Measurements from ENCODE around the gene SLAIN2.
"Not testable (repeated sequence)": the region's sequence is repeated elsewhere in the genome, so short reads cannot be mapped to it uniquely, and the experiment has no call there.

Gene SLAIN2

DNA sequence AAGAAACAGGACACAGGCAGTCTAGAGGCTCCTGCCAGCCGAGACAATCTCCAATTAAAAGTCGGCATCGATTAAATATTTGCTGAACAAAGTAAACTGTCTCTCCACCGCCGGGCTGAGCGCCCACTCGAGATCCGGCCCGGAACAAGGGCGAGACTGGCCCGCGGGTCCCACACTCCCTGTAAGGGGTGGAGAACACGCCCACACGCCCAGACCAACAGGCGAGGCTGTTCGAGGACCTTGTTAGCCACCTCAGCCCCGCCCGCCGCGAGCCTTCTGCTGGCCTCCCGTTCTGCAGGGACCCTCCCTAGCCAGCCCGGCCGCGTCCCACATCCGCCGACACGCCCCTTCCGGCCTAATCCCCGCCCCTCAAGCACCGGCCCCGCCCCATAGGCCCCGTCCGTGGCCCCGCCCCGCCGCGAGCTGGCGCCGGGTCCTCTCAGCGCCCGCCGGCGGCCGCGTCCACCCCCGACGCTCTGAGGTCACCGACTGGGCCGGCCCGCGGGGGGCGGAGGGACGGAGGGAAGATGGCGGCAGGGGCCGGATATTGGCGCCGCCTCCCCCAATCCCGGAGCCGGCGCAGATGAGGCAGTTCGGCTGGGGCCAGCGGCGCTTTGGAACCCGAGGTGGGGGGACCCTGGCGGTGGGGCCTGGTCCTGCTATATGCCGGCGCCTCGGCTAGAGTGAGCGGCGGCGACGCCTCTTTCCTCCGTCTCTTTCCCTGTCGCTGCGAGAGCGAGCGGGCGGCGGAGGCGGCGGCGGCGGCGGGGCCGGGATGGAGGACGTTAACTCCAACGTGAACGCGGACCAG, at the start of gene SLAIN2:
SLAIN2 (plus strand) TSS at position 565 of the 811 bp plus-strand sequence; CDS start at position 776, 211 bp downstream.
- DNase-seq (ENCODE audit: low read depth) = peak; percentile 97

DNA sequence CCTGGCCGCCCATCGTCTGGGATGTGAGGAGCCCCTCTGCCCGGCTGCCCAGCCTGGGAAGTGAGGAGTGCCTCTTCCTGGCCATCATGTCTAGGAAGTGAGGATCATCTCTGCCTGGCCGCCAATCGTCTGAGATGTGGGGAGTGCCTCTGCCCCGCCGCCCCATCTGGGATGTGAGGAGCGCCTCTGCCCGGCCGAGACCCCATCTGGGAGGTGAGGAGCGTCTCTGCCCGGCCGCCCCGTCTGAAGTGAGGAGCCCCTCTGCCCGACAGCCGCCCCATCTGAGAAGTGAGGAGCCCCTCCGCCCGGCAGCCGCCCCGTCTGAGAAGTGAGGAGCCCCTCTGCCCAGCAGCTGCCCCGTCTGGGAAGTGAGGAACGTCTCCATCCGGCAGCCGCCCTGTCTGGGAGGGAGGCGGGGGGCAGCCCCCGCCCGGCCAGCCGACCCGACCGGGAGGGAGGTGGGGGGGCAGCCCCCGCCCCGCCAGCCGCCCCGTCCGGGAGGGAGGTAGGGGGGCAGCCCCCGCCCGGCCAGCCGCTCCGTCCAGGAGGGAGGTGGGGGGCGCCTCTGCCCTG, 49.0 kb upstream of the SLAIN2 start:
- DNase-seq (ENCODE audit: low read depth) = not testable (repeated sequence)

DNA sequence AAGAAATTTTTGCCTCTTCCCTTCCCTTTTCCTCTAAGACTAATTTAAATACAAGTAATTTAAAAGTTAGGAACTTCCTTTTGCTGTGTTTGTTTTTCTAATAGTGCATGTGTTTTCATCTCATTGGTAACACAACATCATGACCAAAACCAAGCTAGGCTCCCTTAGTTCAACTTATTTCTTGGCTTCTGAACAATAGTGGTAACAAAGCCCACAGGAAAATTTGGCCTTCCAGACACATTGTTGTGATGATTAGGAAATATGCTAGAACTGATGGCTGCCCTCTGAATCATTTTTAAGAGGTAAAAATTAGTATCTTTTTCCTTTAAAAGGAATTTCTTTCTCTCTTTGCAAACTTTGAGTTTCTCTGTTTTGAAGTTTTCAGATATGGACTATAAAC, 46.2 kb upstream of the SLAIN2 start:
- no peak for DNase-seq (ENCODE audit: low read depth)

GRCh38 chr4:48296365-48296764, 45.0 kb upstream of the SLAIN2 start:
- no peak for DNase-seq (ENCODE audit: low read depth)

- no peak for DNase-seq (ENCODE audit: low read depth)
Observed at GRCh38 chr4:48297256-48297846, 44.0 kb upstream of the SLAIN2 start.

GRCh38 chr4:48299560-48299959, 41.8 kb upstream of the SLAIN2 start:
- no peak for DNase-seq (ENCODE audit: low read depth)

DNA sequence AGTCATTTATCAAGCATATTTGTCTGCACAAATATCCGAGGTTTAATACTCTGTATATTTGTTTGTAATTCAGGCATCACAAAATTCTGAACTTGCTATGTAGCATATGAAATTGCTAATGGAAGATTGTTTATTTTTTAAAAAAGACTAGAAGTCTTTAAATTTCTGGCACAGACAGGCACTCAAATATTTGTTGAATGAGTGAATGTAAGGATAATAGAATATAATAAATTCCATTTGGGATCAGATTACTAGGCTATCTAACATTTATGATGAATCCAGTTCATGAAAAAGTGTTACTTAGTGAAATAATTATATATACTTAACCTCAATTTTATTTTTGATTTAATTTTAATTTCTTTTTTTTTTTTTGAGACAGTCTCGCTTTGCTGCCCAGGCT, 41.3 kb upstream of the SLAIN2 start:
- DNase-seq (ENCODE audit: low read depth) = no peak

- DNase-seq (ENCODE audit: low read depth) = no peak
Observed at GRCh38 chr4:48305508-48305907, 35.8 kb upstream of the SLAIN2 start.

- DNase-seq (ENCODE audit: low read depth) = no peak
Observed at GRCh38 chr4:48307528-48307927, 33.8 kb upstream of the SLAIN2 start.

DNA sequence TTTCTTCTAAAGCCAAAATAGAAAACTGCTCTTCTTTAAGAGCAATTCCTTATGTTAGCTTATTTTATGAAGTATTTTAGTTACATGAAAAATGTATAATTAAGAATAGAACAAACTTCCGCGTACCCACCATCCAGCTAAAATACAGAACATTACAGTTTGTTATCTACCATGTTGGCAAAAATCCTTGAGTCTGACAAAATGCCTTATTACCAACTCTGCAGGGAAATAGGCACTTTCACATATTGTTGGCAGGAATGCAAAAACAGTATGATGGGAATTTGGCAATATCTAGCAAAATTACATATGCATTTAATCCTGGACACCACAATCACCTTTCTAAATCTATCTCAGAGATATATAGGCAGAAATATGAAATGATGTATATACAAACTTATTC, 32.4 kb upstream of the SLAIN2 start:
- DNase-seq (ENCODE audit: low read depth) = no peak

- DNase-seq (ENCODE audit: low read depth) = no peak
Observed at GRCh38 chr4:48311896-48312295, 29.4 kb upstream of the SLAIN2 start.

DNA sequence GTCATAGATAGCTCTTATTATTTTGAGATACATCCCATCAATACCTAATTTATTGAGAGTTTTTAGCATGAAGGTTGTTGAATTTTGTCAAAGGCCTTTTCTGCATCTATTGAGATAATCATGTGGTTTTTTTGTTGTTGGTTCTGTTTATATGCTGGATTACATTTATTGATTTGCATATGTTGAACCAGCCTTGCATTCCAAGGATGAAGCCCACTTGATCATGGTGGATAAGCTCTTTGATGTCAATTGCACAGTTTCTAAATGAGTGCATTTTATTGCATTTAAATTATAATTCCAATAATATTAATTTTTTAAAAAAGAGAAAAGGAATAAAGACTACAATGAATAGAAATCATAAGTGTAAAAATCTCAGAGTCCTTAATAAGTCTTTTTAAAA, 26.6 kb upstream of the SLAIN2 start:
- not testable (repeated sequence) for DNase-seq (ENCODE audit: low read depth)

- no peak for DNase-seq (ENCODE audit: low read depth)
Observed at GRCh38 chr4:48315728-48316630, 25.4 kb upstream of the SLAIN2 start.

GRCh38 chr4:48321312-48321711, 20.0 kb upstream of the SLAIN2 start:
- DNase-seq (ENCODE audit: low read depth) = no peak

GRCh38 chr4:48322063-48322462, 19.3 kb upstream of the SLAIN2 start:
- DNase-seq (ENCODE audit: low read depth) = no peak

DNA sequence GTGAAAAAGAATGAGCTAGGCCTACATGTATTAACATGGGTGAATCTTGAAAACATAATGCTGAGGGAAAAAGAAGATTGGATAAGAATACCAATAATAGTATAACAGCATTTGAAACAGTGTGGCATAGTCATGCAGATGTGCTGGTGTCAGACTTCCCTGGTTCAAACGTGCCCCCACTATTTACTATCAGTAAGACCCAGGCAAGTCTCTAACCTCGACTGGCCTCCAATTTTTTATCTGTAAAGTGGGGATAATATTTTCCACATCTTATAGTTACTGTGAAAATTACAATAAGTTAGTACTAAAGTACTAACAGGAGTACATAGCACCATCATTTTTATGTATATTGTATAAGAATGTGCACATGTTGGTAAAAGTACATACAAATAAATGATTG, 17.0 kb upstream of the SLAIN2 start:
- DNase-seq (ENCODE audit: low read depth) = no peak

GRCh38 chr4:48329193-48329592, 12.1 kb upstream of the SLAIN2 start:
- DNase-seq (ENCODE audit: low read depth) = no peak

DNA sequence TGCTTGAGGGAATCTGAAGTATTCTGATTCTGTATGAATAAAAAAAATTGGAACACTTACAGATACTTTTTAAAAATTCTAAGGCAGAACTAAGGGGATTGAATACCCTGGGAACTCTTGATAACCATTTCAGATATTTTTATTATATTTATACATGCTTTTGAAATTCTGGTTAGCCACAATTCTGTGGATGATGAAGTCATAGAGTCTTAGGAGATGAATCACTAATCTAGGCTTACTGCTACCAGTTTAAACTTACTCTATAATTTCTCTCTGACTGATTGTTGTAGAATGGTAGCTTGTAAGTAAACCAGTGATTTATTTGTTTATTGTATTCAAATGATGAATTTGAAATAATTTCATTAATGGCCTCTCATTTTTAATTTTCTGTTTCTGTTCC, 11.4 kb upstream of the SLAIN2 start:
- DNase-seq (ENCODE audit: low read depth) = no peak

DNA sequence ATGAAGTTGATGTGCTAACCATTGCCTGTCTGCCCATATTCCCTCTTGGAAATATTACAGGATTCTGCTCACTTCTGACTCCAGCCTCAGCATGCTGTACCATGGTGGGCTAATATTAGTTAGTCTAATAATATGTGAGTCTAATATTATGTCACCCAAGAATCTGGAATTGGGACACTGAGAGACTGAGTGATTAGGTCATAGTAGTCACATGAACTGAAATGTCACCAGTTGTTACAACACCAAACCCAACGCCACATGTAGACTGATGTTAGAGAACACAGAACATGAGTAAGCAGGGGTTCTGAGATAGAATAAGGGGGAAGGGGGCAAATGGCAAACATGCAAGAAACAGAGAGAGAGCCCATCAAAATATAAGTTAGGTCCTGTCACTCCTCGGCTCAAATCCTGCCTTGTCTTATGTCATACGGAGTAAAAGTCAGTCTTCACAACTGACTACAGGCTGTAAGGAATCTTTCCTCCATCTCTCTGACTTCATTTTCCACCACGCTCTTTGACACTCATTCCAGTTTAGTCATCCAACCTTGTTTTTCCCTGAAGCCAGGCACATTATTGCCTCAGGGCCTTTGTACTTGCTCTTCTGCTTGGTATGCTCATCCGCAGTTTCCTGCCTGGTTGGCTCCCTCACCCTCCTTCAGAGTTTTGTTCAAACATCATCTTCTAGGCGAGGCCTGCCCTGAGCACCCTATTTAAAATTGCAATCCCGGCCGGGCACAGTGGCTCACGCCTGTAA, 9.6 kb upstream of the SLAIN2 start:
- DNase-seq (ENCODE audit: low read depth) = no peak

GRCh38 chr4:48332661-48333060, 8.7 kb upstream of the SLAIN2 start:
- DNase-seq (ENCODE audit: low read depth) = no peak

GRCh38 chr4:48333587-48333986, 7.7 kb upstream of the SLAIN2 start:
- no peak for DNase-seq (ENCODE audit: low read depth)

DNA sequence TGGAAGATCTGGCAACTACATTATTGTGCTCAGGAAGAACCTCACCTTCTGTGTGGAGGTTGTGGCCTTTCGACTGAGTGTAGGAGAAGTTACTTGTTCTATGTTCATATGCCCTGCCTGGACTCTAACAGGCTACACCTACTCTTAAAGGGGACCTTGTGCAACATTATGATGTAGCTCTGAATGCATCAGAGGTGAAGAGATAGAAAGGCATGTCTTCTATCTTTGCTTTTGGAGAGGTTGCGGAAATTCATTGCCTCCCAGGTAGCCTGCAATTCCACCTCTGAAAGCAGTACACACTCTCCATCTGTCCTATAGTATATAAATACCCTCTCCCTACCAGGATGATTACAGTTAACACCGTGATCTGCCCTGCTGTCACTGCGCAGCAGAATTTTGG, 7.1 kb upstream of the SLAIN2 start:
- no peak for DNase-seq (ENCODE audit: low read depth)

Data from stimulated activated CD8-positive, alpha-beta memory T cell treated with anti-CD3 and anti-CD28 coated beads, Interleukin-4, amount 100 ng/mL, for 24 hours (primary cell).